Forelimb muscle (tissue), 1 donor: ENCODE measurements around the gene IRF1. TPM values are rescaled to one million over a fixed set of nuclear protein-coding genes. Genes with fewer than 3 reads are reported as not detected.
"Not testable (repeated sequence)": the region's sequence is repeated elsewhere in the genome, so short reads cannot be mapped to it uniquely, and the experiment has no call there.

Experiments
- DNase-seq: peaks from one replicate; pipeline ENCODE4 v3.0.0-alpha.2; 2013; ENCODE audit warnings: low read depth
- polyA plus RNA-seq: library from polyadenylated mRNA; unstranded; fragments of 120-200 nt; gene quantifications from one replicate; pipeline ENCODE4 v1.2.1, GENCODE V29; 2013; ENCODE audit not compliant: insufficient read length

The IRF1 gene
- polyA plus RNA-seq, 1 donor: 8.3 TPM

GRCh38 chr5:132487095-132487428 lies 3.5 kb downstream of the IRF1 start:
- no peak for DNase-seq

GRCh38 chr5:132486318-132487094 lies 4.1 kb downstream of the IRF1 start:
- DNase-seq: no peak

- no peak for DNase-seq
Measured at GRCh38 chr5:132485641-132486317, 4.8 kb downstream of the IRF1 start.

GRCh38 chr5:132484876-132485640 lies 5.5 kb downstream of the IRF1 start:
- not testable (repeated sequence) for DNase-seq

GRCh38 chr5:132484391-132484725 lies 6.2 kb downstream of the IRF1 start:
- no peak for DNase-seq

- no peak for DNase-seq
Measured at GRCh38 chr5:132483661-132484390, 6.7 kb downstream of the IRF1 start.

- DNase-seq: no peak
Measured at GRCh38 chr5:132483101-132483500, 7.5 kb downstream of the IRF1 start.

GRCh38 chr5:132481596-132482211 lies 8.9 kb downstream of the IRF1 start:
- DNase-seq: no peak

- DNase-seq: no peak
Measured at GRCh38 chr5:132480893-132481595, 9.5 kb downstream of the IRF1 start.

- DNase-seq: no peak
Measured at GRCh38 chr5:132480546-132480892, 10.1 kb downstream of the IRF1 start.

GRCh38 chr5:132480042-132480441 lies 10.5 kb downstream of the IRF1 start:
- DNase-seq: no peak

- no peak for DNase-seq
Measured at GRCh38 chr5:132479111-132479951, 11.2 kb downstream of the IRF1 start.

GRCh38 chr5:132478366-132478871 lies 12.2 kb downstream of the IRF1 start:
- DNase-seq: no peak

- DNase-seq: no peak
Measured at GRCh38 chr5:132477784-132478365, 12.7 kb downstream of the IRF1 start.

GRCh38 chr5:132476876-132477781 lies 13.4 kb downstream of the IRF1 start:
- DNase-seq: no peak

- no peak for DNase-seq
Measured at GRCh38 chr5:132475987-132476875, 14.3 kb downstream of the IRF1 start.

GRCh38 chr5:132475497-132475882 lies 15.1 kb downstream of the IRF1 start:
- no peak for DNase-seq
